HG03159 (cell line): ENCODE measurements around the gene DYNLL1.

Experiments used
- ATAC-seq: cut with Tn5 transposase; IDR thresholded peaks from one replicate; pipeline ENCODE4 v1.9.1; 2021; ENCODE audit warnings: mild to moderate bottlenecking, moderate library complexity; ENCODE audit not compliant: unreplicated experiment

The DYNLL1 gene

GRCh38 chr12:120546050-120546386, 50.1 kb downstream of the DYNLL1 start:
- no peak for ATAC-seq
